WTC11 (cell line): ENCODE results near the gene ANKRD11. TPM values are rescaled to one million over a fixed set of nuclear protein-coding genes. Genes with fewer than 3 reads are reported as not detected.

Experiments used
- ATAC-seq: fragments of 200-7000 bp; cut with Tn5 transposase; 2 replicates; pipeline ENCODE4 v1.10.0; 2021; ENCODE audit warnings: mild to moderate bottlenecking, moderate library complexity
- CTCF ChIA-PET: fragments of 300-600 bp; sonication (Branson Sonifier 250); formaldehyde crosslinking; loops from one replicate; lab custom pipeline; 2021; ENCODE audit warnings: antibody characterized with exemption; lab: Charles Lee
- POLR2A ChIA-PET: fragments of 350-600 bp; sonication (Branson Sonifier 250); formaldehyde crosslinking; loops from one replicate; lab custom pipeline; 2021; ENCODE audit warnings: antibody characterized with exemption; lab: Charles Lee
- DNase-seq: peaks from one replicate; pipeline ENCODE4 v3.0.0; 2021; ENCODE audit warnings: low spot score
- H3K27ac Mint-ChIP-seq: 2 replicates; pipeline ENCODE4 v1.8.0; 2021; ENCODE audit warnings: mixed read lengths
- H3K27me3 Mint-ChIP-seq: 2 replicates; pipeline ENCODE4 v1.8.0; 2021; ENCODE audit warnings: low read depth, mild to moderate bottlenecking, moderate library complexity, mixed read lengths
- H3K36me3 Mint-ChIP-seq: 2 replicates; pipeline ENCODE4 v1.8.0; 2021; ENCODE audit warnings: mixed read lengths
- H3K4me1 Mint-ChIP-seq: 2 replicates; pipeline ENCODE4 v1.8.0; 2022; ENCODE audit warnings: mixed read lengths
- H3K4me3 Mint-ChIP-seq: 2 replicates; pipeline ENCODE4 v1.8.0; 2021; ENCODE audit warnings: mild to moderate bottlenecking, moderate library complexity, mixed read lengths
- H3K9me3 Mint-ChIP-seq: 2 replicates; pipeline ENCODE4 v1.8.0; 2021; ENCODE audit warnings: mixed read lengths
- ATF1 ChIP-seq: sonication (generic); formaldehyde crosslinking; IDR thresholded peaks from 2 replicates; pipeline ENCODE4 v1.8.1; 2023; ENCODE audit warnings: mild to moderate bottlenecking, moderate library complexity, missing genetic modification reagents
- ATF6 ChIP-seq: sonication (generic); formaldehyde crosslinking; IDR thresholded peaks from 2 replicates; pipeline ENCODE4 v1.8.1; 2023; ENCODE audit warnings: mild to moderate bottlenecking, missing genetic modification reagents
- CREB1 ChIP-seq: sonication (generic); formaldehyde crosslinking; IDR thresholded peaks from 2 replicates; pipeline ENCODE4 v1.8.0; 2023; ENCODE audit warnings: mild to moderate bottlenecking, missing genetic modification reagents
- E2F5 ChIP-seq: sonication (generic); formaldehyde crosslinking; IDR thresholded peaks from 2 replicates; pipeline ENCODE4 v1.8.1; 2022; ENCODE audit warnings: mild to moderate bottlenecking, moderate library complexity, missing genetic modification reagents
- ETV6 ChIP-seq: sonication (generic); formaldehyde crosslinking; IDR thresholded peaks from 2 replicates; pipeline ENCODE4 v1.8.1; 2022; ENCODE audit warnings: mild to moderate bottlenecking, missing genetic modification reagents
- GABPB1 ChIP-seq: sonication (generic); formaldehyde crosslinking; IDR thresholded peaks from 2 replicates; pipeline ENCODE4 v1.8.1; 2023; ENCODE audit warnings: mild to moderate bottlenecking, missing genetic modification reagents
- IRF2 ChIP-seq: sonication (generic); formaldehyde crosslinking; IDR thresholded peaks from 2 replicates; pipeline ENCODE4 v1.8.0; 2022; ENCODE audit warnings: low read depth, missing genetic modification reagents, borderline replicate concordance
- JUN ChIP-seq: sonication (generic); formaldehyde crosslinking; IDR thresholded peaks from 2 replicates; pipeline ENCODE4 v1.8.0; 2023; ENCODE audit warnings: mild to moderate bottlenecking, missing genetic modification reagents
- NFE2L1 ChIP-seq: sonication (generic); formaldehyde crosslinking; IDR thresholded peaks from 2 replicates; pipeline ENCODE4 v1.8.1; 2023; ENCODE audit warnings: missing genetic modification reagents
- SMAD4 ChIP-seq: sonication (generic); formaldehyde crosslinking; IDR thresholded peaks from 2 replicates; pipeline ENCODE4 v1.8.0; 2022; ENCODE audit warnings: mild to moderate bottlenecking, missing genetic modification reagents
- SP1 ChIP-seq: sonication (generic); formaldehyde crosslinking; conservative IDR thresholded peaks from 2 replicates; pipeline ENCODE4 v1.8.1; 2022; ENCODE audit warnings: missing genetic modification reagents
- TEAD1 ChIP-seq: sonication (generic); formaldehyde crosslinking; IDR thresholded peaks from 2 replicates; pipeline ENCODE4 v1.8.0; 2022; ENCODE audit warnings: mild to moderate bottlenecking, missing genetic modification reagents
- ZNF263 ChIP-seq: sonication (generic); formaldehyde crosslinking; IDR thresholded peaks from 2 replicates; pipeline ENCODE4 v1.8.1; 2022; ENCODE audit warnings: low read depth, mild to moderate bottlenecking, moderate library complexity, missing genetic modification reagents
- total RNA-seq: library from RNA; stranded (reverse); gene quantifications from 3 replicates; pipeline ENCODE4 v1.2.3, GENCODE V29; 2021
- TF ChIP-seq, protein P1 (sequence below): fragments of 250-450 bp; sonication (Bioruptor Pico); IDR thresholded peaks from 2 replicates; pipeline ENCODE4 v2.1.2; 2022; ENCODE audit warnings: mild to moderate bottlenecking, moderate library complexity

Gene ANKRD11
- total RNA-seq, 1 experiment from 2014 or later = 184 TPM

- TF ChIP-seq, protein P1, sequence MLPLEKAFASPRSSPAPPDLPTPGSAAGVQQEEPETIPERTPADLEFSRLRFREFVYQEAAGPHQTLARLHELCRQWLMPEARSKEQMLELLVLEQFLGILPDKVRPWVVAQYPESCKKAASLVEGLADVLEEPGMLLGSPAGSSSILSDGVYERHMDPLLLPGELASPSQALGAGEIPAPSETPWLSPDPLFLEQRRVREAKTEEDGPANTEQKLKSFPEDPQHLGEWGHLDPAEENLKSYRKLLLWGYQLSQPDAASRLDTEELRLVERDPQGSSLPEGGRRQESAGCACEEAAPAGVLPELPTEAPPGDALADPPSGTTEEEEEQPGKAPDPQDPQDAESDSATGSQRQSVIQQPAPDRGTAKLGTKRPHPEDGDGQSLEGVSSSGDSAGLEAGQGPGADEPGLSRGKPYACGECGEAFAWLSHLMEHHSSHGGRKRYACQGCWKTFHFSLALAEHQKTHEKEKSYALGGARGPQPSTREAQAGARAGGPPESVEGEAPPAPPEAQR (CRISPR knock-in tag) = no peak
- TF ChIP-seq SMAD4 (no peak), SP1 (CRISPR knock-in tag) (no peak), TEAD1 (no peak)
These were observed 91.4 kb downstream of the ANKRD11 start (continued) for GRCh38 chr16:89398924-89399323.

GRCh38 chr16:89397331-89397861, 93.0 kb downstream of the ANKRD11 start:
- Mint-ChIP-seq H3K9me3 (no peaks in the 10 kb centered on the region), H3K36me3 (no peaks in the 10 kb centered on the region; the same call in 1 of the 2 replicates), H3K27me3 (no peaks in the 10 kb centered on the region), H3K27ac (peak overlapping the region; percentile 57; the same call in 1 of the 2 replicates), H3K4me3 (no peak overlapping the region), H3K4me1 (peaks cover 51% of the 10 kb centered on the region)
- CTCF ChIA-PET = interaction anchor here (0.6 kb wide), 1 partner anchor 94 kb away, joined by 3 read pairs; no protein-coding TSS in a partner anchor
- POLR2A ChIA-PET = no interaction called here
- ATAC-seq (no peak), DNase-seq (no peak)
- TF ChIP-seq CREB1 (CRISPR knock-in tag) (no peak), JUN (CRISPR knock-in tag) (no peak), ETV6 (no peak), NFE2L1 (no peak), ATF6 (CRISPR knock-in tag) (no peak)

GRCh38 chr16:89396156-89396555, 94.2 kb downstream of the ANKRD11 start:
- no peak for ATAC-seq
- TF ChIP-seq IRF2 (CRISPR knock-in tag) = no peak
- no peak for TF ChIP-seq ZNF263 (CRISPR knock-in tag)
- no peak for TF ChIP-seq E2F5 (CRISPR knock-in tag)
- TF ChIP-seq, all 79 proteins: peak for 0
- Mint-ChIP-seq H3K36me3 (no peaks in the 10 kb centered on the region; the same call in 1 of the 2 replicates), H3K27me3 (no peaks in the 10 kb centered on the region), H3K9me3 (no peaks in the 10 kb centered on the region), H3K4me3 (no peak overlapping the region), H3K4me1 (peaks cover 52% of the 10 kb centered on the region), H3K27ac (peak overlapping the region; percentile 85; the same call in 1 of the 2 replicates)
- DNase-seq = no peak
- ChIA-PET CTCF (no interaction called here), POLR2A (no interaction called here)

GRCh38 chr16:89395150-89396142, 94.9 kb downstream of the ANKRD11 start:
- peak overlapping the region; percentile 85 for H3K27ac Mint-ChIP-seq
- no peaks in the 10 kb centered on the region for H3K27me3 Mint-ChIP-seq
- ChIA-PET CTCF (interaction anchor here (1.4 kb wide), 1 partner anchor 38 kb away, joined by 5 read pairs; no protein-coding TSS in a partner anchor), POLR2A (no interaction called here)
- DNase-seq (no peak), ATAC-seq (no peak)
- no peaks in the 10 kb centered on the region for H3K9me3 Mint-ChIP-seq
- H3K4me3 Mint-ChIP-seq = no peak overlapping the region
- H3K4me1 Mint-ChIP-seq = peaks cover 59% of the 10 kb centered on the region
- TF ChIP-seq ATF1 (no peak), GABPB1 (peak; percentile 93)
- TF ChIP-seq, protein P1 (CRISPR knock-in tag) = no peak
- H3K36me3 Mint-ChIP-seq = no peaks in the 10 kb centered on the region; the same call in 1 of the 2 replicates
